CD4-positive, alpha-beta T cell (primary cell): Measurements from ENCODE around the gene PCK2. TPM values are rescaled to one million over a fixed set of nuclear protein-coding genes. Genes with fewer than 3 reads are reported as not detected.
A peak's percentile ranks its signal among the peaks of the same experiment; 100 is the strongest.

ENCODE experiments used
- ATAC-seq: fragments of 200-7000 bp; cut with Tn5 transposase; one replicate; pipeline ENCODE4 v1.10.0; 2022; ENCODE audit warnings: mild to moderate bottlenecking; ENCODE audit not compliant: poor library complexity
- CTCF ChIA-PET: fragments of 350-600 bp; sonication (Branson Sonifier 250); formaldehyde crosslinking; loops from one replicate; lab custom pipeline; 2021; ENCODE audit warnings: antibody characterized with exemption, inconsistent platforms; lab: Charles Lee
- POLR2A ChIA-PET: fragments of 350-600 bp; sonication (Branson Sonifier 250); formaldehyde crosslinking; loops from one replicate; lab custom pipeline; 2021; ENCODE audit warnings: antibody characterized with exemption, inconsistent platforms; lab: Charles Lee
- DNase-seq, 14 experiments: peaks; one replicate each; pipeline ENCODE4 v3.0.0-alpha.2; 2013 to 2020; ENCODE audit warnings: mixed read lengths in 2 of 14
- H3K27ac ChIP-seq, 2 donors: one replicate each; pipeline versions ENCODE4 v1.5.1 to v1.7.0; 2013; ENCODE audit warnings: low read length in 2 of 2, low read depth in 1 of 2, mild to moderate bottlenecking in 1 of 2
- H3K27me3 ChIP-seq, 2 experiments: 1 replicate in 1 of 2; 2 replicates in 1 of 2; pipeline versions ENCODE4 v1.6.1 to v1.7.0; 2013; ENCODE audit warnings: low read length in 2 of 2, control low read depth in 1 of 2, mild to moderate bottlenecking in 1 of 2, moderate library complexity in 1 of 2; ENCODE audit not compliant: insufficient read depth in 2 of 2, control insufficient read depth in 1 of 2
- H3K36me3 ChIP-seq: one replicate; pipeline ENCODE4 v1.6.1; 2013; ENCODE audit warnings: low read length, control low read depth; ENCODE audit not compliant: insufficient read depth
- H3K4me1 ChIP-seq: one replicate; pipeline ENCODE4 v1.6.1; 2013; ENCODE audit warnings: low read length, control low read depth; ENCODE audit not compliant: insufficient read depth
- H3K4me3 ChIP-seq: one replicate; pipeline ENCODE4 v1.5.1; 2013; ENCODE audit warnings: mild to moderate bottlenecking, low read length, moderate library complexity
- H3K9me3 ChIP-seq, 2 experiments: 1 replicate in 1 of 2; 2 replicates in 1 of 2; pipeline versions ENCODE4 v1.6.1 to v1.7.0; 2013; ENCODE audit warnings: low read length in 2 of 2, mild to moderate bottlenecking in 2 of 2, control low read depth in 1 of 2, moderate library complexity in 1 of 2; ENCODE audit not compliant: control insufficient read depth in 1 of 2, insufficient read depth in 1 of 2
- H3K27ac Mint-ChIP-seq: one replicate; pipeline ENCODE4 v1.8.0; 2020; ENCODE audit warnings: mixed read lengths
- H3K27me3 Mint-ChIP-seq: one replicate; pipeline ENCODE4 v1.8.0; 2021; ENCODE audit warnings: mixed read lengths
- H3K36me3 Mint-ChIP-seq: one replicate; pipeline ENCODE4 v1.8.0; 2021; ENCODE audit warnings: low read depth, mixed read lengths
- H3K4me1 Mint-ChIP-seq: one replicate; pipeline ENCODE4 v1.8.0; 2021; ENCODE audit warnings: low read depth, mixed read lengths
- H3K4me3 Mint-ChIP-seq: one replicate; pipeline ENCODE4 v1.8.0; 2020; ENCODE audit warnings: mild to moderate bottlenecking, mixed read lengths
- H3K9me3 Mint-ChIP-seq: one replicate; pipeline ENCODE4 v1.8.0; 2020; ENCODE audit warnings: mixed read lengths
- intact Hi-C, 2 experiments: fragments of 100-400 bp; cut with DNase I in 1 of 2; cut with micrococcal nuclease in 1 of 2; formaldehyde crosslinking; loops; one replicate each; pipeline versions ENCODE4 v1.15.1 to v1.9.0; 2023 to 2025; cut with DNase I, micrococcal nuclease
- total RNA-seq, 174 experiments: library from RNA in 2 of 174; stranded (reverse) in 2 of 174; gene quantifications; one replicate each; pipeline ENCODE4 v1.2.3 and lab custom pipeline; 2021 to 2026
- TF ChIP-seq, protein P1 (sequence below): fragments of 200-600 bp; IDR thresholded peaks from one replicate; pipeline ENCODE4 v1.8.0; 2022; ENCODE audit warnings: antibody characterized with exemption, mild to moderate bottlenecking

The PCK2 gene
- total RNA-seq, 2 experiments from 2014 or later = 5.2 to 7.4 TPM

DNA sequence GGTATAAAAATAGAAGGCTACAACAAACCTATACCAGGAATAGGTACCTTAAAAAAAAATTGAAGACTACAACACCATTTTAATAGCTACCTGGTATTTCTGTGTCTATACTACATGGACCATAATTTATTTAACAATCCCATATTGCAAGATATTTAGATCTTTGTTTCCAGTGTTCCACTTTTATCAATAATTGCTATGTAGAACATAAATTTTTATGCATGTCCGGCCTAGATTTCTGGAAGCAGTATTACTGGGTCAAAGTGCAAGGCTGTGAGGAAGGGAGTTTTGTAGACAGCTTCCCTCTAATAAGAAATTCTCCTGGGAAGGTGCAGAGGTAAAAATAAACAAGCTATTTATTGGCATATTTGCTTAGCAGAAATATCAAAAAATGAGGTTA is 16.4 kb downstream of the PCK2 start:
- Mint-ChIP-seq H3K9me3 (no peaks in the 10 kb centered on the region), H3K36me3 (peaks cover 22% of the 10 kb centered on the region), H3K27me3 (no peaks in the 10 kb centered on the region), H3K27ac (peak overlapping the region; percentile 74), H3K4me1 (peaks cover 18% of the 10 kb centered on the region), H3K4me3 (no peak overlapping the region)
- POLR2A ChIA-PET = interaction anchor here (0.7 to 5.2 kb wide), 8 partner anchors 16 to 1015 kb away, joined by 3 to 72 read pairs (median 3); partner anchors contain the start of genes ACIN1, C14orf119, EMC9 and IRF9
- Histone ChIP-seq H3K4me1 (peaks cover 29% of the 10 kb centered on the region), H3K36me3 (no peaks in the 10 kb centered on the region), H3K27me3 (no peaks in the 10 kb centered on the region), H3K9me3 (no peaks in the 10 kb centered on the region), H3K27ac (no peak overlapping the region), H3K4me3 (no peak overlapping the region)
- DNase-seq (no peak), ATAC-seq (no peak)
- CTCF ChIA-PET = interaction anchor here (3.7 to 5.3 kb wide), 2 partner anchors 20 to 50 kb away, joined by 28 to 48 read pairs; partner anchors contain the start of gene IRF9
- TF ChIP-seq, protein P1, sequence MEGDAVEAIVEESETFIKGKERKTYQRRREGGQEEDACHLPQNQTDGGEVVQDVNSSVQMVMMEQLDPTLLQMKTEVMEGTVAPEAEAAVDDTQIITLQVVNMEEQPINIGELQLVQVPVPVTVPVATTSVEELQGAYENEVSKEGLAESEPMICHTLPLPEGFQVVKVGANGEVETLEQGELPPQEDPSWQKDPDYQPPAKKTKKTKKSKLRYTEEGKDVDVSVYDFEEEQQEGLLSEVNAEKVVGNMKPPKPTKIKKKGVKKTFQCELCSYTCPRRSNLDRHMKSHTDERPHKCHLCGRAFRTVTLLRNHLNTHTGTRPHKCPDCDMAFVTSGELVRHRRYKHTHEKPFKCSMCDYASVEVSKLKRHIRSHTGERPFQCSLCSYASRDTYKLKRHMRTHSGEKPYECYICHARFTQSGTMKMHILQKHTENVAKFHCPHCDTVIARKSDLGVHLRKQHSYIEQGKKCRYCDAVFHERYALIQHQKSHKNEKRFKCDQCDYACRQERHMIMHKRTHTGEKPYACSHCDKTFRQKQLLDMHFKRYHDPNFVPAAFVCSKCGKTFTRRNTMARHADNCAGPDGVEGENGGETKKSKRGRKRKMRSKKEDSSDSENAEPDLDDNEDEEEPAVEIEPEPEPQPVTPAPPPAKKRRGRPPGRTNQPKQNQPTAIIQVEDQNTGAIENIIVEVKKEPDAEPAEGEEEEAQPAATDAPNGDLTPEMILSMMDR = no peak
- intact Hi-C loops = loop anchor here (5.0 to 10.0 kb wide), 4 partner anchors 187 to 643 kb away; partner anchors contain the start of genes AP1G2 (in 1 of the 2), DHRS1 (in 1 of the 2), NGDN (in 1 of the 2) and NOP9 (in 1 of the 2)

DNA sequence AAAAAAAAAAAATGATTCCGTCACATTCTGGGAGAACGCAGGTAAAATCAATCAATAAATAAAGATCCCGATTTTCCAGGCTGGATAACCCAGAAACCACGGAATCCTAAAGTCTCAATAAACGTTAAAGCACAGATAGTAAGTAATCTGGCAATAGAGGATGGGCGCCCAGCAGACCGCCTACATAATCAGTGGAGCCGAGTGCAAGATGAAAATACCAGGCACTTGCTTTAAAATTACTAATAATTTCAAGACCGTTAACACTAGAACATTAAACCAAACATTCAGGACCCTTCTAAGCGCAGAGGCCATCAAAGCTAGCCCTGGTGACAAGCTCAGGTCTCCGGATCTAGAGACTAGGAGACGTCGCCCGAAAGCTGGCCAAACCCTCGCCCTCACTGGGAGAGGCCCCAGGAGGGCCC is 19.3 kb downstream of the PCK2 start:
- no peaks in the 10 kb centered on the region for H3K9me3 ChIP-seq
- DNase-seq (no peak), ATAC-seq (no peak)
- intact Hi-C loops = loop anchor here (5.0 to 10.0 kb wide), 4 partner anchors 184 to 646 kb away; partner anchors contain the start of genes AP1G2 (in 1 of the 2), DHRS1 (in 1 of the 2), NGDN (in 1 of the 2) and NOP9 (in 1 of the 2)
- Mint-ChIP-seq H3K36me3 (peaks cover 51% of the 10 kb centered on the region), H3K4me1 (peaks cover 34% of the 10 kb centered on the region), H3K9me3 (no peaks in the 10 kb centered on the region), H3K27ac (peak overlapping the region; percentile 98), H3K27me3 (no peaks in the 10 kb centered on the region), H3K4me3 (peak overlapping the region; percentile 98)
- peaks cover 17% of the 10 kb centered on the region for H3K36me3 ChIP-seq
- CTCF ChIA-PET = interaction anchor here (2.4 to 2.8 kb wide), 3 partner anchors 23 to 47 kb away, joined by 8 to 23 read pairs (median 11); partner anchors contain the start of genes EMC9 and IRF9
- POLR2A ChIA-PET = interaction anchor here (0.7 to 7.0 kb wide), 27 partner anchors 9 to 1347 kb away, joined by 3 to 296 read pairs (median 14); partner anchors contain the start of genes CBLN3, CHMP4A, DHRS1 and EMC9
- no peaks in the 10 kb centered on the region for H3K27me3 ChIP-seq
- H3K4me1 ChIP-seq = peaks cover 52% of the 10 kb centered on the region
- H3K4me3 ChIP-seq = peak overlapping the region; percentile 77
- H3K27ac ChIP-seq = peak overlapping the region; percentile 98 to 99
- TF ChIP-seq, protein P1 = no peak

DNA sequence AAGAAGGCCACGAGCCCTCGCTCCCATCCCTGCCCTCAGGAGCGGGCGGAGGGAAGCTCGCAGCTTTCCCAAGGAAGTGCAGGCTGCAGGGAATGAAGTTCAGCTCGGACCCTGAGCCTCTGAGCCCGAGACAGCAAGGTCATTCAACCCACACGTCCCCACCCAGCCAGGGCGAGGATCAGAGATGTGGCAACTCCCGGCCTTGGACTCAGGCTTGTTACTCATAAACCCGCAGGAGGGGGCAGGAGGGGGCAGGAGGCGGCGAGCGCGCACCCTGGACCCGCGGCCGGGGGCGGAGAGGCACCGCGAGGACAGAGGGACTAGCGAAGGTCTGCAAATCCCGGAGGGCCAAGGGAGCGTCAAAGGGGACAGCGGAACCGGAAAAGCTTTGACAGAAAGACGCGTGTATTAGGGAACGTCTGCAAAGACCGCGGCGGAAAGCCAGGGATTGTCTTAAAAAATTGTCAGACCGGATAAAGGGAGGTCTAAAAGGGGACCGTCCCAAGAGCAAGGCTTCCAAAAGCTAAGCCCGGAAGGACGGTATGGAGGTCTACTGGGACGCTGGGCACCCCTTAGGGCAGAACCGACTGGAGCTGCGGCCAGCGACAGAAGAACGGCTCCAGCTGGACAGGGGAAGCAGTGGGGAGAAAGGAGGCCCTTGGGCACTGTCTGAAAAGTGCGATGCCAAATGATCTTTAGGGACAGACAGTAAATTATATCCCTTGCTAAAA is 19.9 kb downstream of the PCK2 start:
- H3K4me3 ChIP-seq = peak overlapping the region; percentile 77
- H3K9me3 ChIP-seq = no peaks in the 10 kb centered on the region
- ChIA-PET CTCF (interaction anchor here (1.7 to 2.8 kb wide), 4 partner anchors 23 to 47 kb away, joined by 4 to 23 read pairs (median 10); partner anchors contain the start of genes EMC9 and IRF9), POLR2A (interaction anchor here (0.6 to 7.0 kb wide), 45 partner anchors 9 to 1347 kb away, joined by 3 to 296 read pairs (median 9); partner anchors contain the start of genes ACIN1, C14orf119, CARMIL3 and CBLN3)
- Mint-ChIP-seq H3K36me3 (peaks cover 57% of the 10 kb centered on the region), H3K4me1 (peaks cover 34% of the 10 kb centered on the region), H3K27me3 (no peaks in the 10 kb centered on the region), H3K4me3 (peak overlapping the region; percentile 98), H3K9me3 (no peaks in the 10 kb centered on the region), H3K27ac (peak overlapping the region; percentile 98)
- ATAC-seq (peak; percentile 21), DNase-seq (peak in 13 of 14 experiments; percentile 63 to 91 (median 75))
- peaks cover 23% of the 10 kb centered on the region for H3K36me3 ChIP-seq
- intact Hi-C loops = loop anchor here (1.0 to 10.0 kb wide), 7 partner anchors 47 to 647 kb away; partner anchors contain the start of genes IRF9 (in 2 of the 2), AP1G2 (in 1 of the 2), DHRS1 (in 1 of the 2) and IPO4 (in 1 of the 2)
- H3K4me1 ChIP-seq = peaks cover 47% of the 10 kb centered on the region
- TF ChIP-seq, protein P1 = no peak
- H3K27ac ChIP-seq = peak overlapping the region; percentile 98 to 99
- H3K27me3 ChIP-seq = no peaks in the 10 kb centered on the region
